Stomach (tissue), 4 donors: ENCODE measurements around the gene VSTM2L.

Experiments used
- CTCF ChIP-seq, 7 experiments: fragments of 450-650 bp in 4 of 7; fragments of 200-600 bp in 3 of 7; sonication (generic) in 3 of 7; IDR thresholded peaks; one replicate each; pipeline ENCODE4 v1.5.1; 2016 to 2019; ENCODE audit warnings: antibody characterized with exemption in 7 of 7, control low read depth in 2 of 7, mild to moderate bottlenecking in 1 of 7
- POLR2A ChIP-seq, 4 donors: fragments of 450-650 bp; IDR thresholded peaks; one replicate each; pipeline ENCODE4 v1.6.1; 2016; ENCODE audit warnings: antibody characterized with exemption in 4 of 4, control low read depth in 2 of 4, mild to moderate bottlenecking in 1 of 4, moderate library complexity in 1 of 4

- TF ChIP-seq CTCF (IDR thresholded peaks at IDR 0.05) (no peak), POLR2A (IDR thresholded peaks at IDR 0.05) (no peak)
These were observed 81.3 kb downstream of the VSTM2L start for GRCh38 chr20:37984018-37984785.
